ENCODE results near the gene EDN1. TPM values are rescaled to one million over a fixed set of nuclear protein-coding genes. Genes with fewer than 3 reads are reported as not detected.
"Not testable (repeated sequence)": the region's sequence is repeated elsewhere in the genome, so short reads cannot be mapped to it uniquely, and the experiment has no call there.

Gene EDN1
- total RNA-seq, 1 experiment from 2014 or later, result 15.1 TPM

DNA sequence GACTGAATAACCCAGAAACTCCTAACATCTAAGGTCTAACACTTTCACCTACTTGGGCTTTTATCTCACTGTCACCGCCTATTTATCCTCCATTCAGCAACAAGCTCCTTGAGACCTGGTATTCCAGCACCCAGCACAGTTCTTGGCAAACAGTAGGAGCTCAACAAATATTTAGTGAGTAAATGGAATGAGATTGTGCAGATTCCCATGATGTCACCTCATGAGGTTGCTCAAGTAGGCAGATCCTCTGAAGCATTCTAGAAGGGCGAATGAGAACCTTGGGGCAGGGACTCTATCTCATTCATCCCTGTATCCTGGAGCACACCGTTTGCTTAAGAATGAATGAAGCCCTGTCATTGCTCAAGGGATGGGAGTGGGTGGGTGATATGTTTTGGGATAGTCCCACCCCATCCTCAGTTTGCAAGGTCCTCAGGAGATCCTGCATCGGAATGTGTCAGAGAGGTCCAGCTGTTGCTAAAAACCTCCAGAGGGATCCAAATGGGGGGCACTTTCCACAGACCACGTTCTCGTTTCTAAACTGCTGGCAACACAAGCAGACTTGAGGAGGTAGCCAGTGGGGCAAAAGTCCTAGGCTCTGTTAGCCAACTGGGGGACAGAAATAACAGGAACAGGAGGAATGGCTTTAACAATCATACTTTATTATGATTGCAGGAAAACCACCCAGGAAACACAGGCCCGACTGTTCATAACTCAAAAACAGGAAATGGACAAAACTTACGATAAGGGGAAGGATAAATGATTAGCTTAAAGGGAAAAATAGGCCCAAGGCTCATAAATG is 42.0 kb downstream of the EDN1 start:
- Histone ChIP-seq H3K36me3 (ENCODE audit: control insufficient read depth, insufficient read depth, low read length) (no peaks in the 10 kb centered on the region), H3K4me3 (ENCODE audit: low read depth in 2 of 2, low read length in 2 of 2) (no peak overlapping the region), H3K27ac (ENCODE audit: low read length) (peak overlapping the region; percentile 76), H3K4me1 (ENCODE audit: control insufficient read depth, insufficient read depth, low read length) (peaks cover 44% of the 10 kb centered on the region), H3K27me3 (ENCODE audit: control insufficient read depth, insufficient read depth, low read length) (no peaks in the 10 kb centered on the region), H3K9me3 (ENCODE audit: control insufficient read depth, insufficient read depth, low read depth, low read length) (no peaks in the 10 kb centered on the region)
- ATAC-seq, result no peak
- TF ChIP-seq POLR2AphosphoS5 (IDR thresholded peaks at IDR 0.05; ENCODE audit: low read depth, low read length) (no peak), SIN3A (IDR thresholded peaks at IDR 0.05; ENCODE audit: borderline replicate concordance, insufficient read depth, low read depth, low read length) (no peak), TCF7L2 (IDR thresholded peaks at IDR 0.05; ENCODE audit: low read depth, low read length) (no peak)
- TF ChIP-seq, protein P1, sequence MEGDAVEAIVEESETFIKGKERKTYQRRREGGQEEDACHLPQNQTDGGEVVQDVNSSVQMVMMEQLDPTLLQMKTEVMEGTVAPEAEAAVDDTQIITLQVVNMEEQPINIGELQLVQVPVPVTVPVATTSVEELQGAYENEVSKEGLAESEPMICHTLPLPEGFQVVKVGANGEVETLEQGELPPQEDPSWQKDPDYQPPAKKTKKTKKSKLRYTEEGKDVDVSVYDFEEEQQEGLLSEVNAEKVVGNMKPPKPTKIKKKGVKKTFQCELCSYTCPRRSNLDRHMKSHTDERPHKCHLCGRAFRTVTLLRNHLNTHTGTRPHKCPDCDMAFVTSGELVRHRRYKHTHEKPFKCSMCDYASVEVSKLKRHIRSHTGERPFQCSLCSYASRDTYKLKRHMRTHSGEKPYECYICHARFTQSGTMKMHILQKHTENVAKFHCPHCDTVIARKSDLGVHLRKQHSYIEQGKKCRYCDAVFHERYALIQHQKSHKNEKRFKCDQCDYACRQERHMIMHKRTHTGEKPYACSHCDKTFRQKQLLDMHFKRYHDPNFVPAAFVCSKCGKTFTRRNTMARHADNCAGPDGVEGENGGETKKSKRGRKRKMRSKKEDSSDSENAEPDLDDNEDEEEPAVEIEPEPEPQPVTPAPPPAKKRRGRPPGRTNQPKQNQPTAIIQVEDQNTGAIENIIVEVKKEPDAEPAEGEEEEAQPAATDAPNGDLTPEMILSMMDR (IDR thresholded peaks at IDR 0.05), result no peak
- TF ChIP-seq, protein P2, sequence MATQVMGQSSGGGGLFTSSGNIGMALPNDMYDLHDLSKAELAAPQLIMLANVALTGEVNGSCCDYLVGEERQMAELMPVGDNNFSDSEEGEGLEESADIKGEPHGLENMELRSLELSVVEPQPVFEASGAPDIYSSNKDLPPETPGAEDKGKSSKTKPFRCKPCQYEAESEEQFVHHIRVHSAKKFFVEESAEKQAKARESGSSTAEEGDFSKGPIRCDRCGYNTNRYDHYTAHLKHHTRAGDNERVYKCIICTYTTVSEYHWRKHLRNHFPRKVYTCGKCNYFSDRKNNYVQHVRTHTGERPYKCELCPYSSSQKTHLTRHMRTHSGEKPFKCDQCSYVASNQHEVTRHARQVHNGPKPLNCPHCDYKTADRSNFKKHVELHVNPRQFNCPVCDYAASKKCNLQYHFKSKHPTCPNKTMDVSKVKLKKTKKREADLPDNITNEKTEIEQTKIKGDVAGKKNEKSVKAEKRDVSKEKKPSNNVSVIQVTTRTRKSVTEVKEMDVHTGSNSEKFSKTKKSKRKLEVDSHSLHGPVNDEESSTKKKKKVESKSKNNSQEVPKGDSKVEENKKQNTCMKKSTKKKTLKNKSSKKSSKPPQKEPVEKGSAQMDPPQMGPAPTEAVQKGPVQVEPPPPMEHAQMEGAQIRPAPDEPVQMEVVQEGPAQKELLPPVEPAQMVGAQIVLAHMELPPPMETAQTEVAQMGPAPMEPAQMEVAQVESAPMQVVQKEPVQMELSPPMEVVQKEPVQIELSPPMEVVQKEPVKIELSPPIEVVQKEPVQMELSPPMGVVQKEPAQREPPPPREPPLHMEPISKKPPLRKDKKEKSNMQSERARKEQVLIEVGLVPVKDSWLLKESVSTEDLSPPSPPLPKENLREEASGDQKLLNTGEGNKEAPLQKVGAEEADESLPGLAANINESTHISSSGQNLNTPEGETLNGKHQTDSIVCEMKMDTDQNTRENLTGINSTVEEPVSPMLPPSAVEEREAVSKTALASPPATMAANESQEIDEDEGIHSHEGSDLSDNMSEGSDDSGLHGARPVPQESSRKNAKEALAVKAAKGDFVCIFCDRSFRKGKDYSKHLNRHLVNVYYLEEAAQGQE (IDR thresholded peaks at IDR 0.05; ENCODE audit: insufficient read depth in 1 of 2, low read depth in 2 of 2, low read length in 1 of 2), result no peak
- DNase-seq (ENCODE audit: low read depth, low spot score), result no peak
- intact Hi-C loops (cut with micrococcal nuclease; ENCODE audit: unreplicated experiment), result no loop called here
- in situ Hi-C loops (cut with HindIII; ENCODE audit: low pct_unique_long_range_greater_than_20kb, low sequenced_read_pairs), result no loop called here
- no TSS peak for BruUV-seq (replicated peaks)
- CTCF ChIA-PET, result no interaction called here
- POLR2A ChIA-PET, result interaction anchor here (0.6 kb wide), 1 partner anchor 37 kb away, joined by 3 read pairs; no protein-coding TSS in a partner anchor

DNA sequence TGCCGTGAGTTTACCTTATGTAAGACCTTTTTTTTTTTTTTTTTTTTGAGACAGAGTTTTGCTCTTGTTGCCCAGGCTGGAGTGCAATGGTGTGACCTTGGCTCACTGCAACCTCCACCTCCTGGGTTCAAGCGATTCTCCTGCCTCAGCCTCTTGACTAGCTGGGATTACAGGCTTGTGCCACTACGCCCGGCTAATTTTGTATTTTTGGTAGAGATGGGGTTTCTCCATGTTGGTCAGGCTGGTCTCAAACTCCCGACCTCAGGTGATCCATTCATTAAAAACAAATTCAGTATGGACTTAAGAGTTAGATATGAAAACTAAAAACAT is 42.6 kb downstream of the EDN1 start:
- CTCF ChIA-PET; H3K4me3 ChIP-seq (ENCODE audit: low read depth in 2 of 2, low read length in 2 of 2); DNase-seq (ENCODE audit: low read depth, low spot score); BruUV-seq (replicated peaks); H3K36me3 ChIP-seq (ENCODE audit: control insufficient read depth, insufficient read depth, low read length); ATAC-seq; in situ Hi-C loops (cut with HindIII; ENCODE audit: low pct_unique_long_range_greater_than_20kb, low sequenced_read_pairs); H3K27me3 ChIP-seq (ENCODE audit: control insufficient read depth, insufficient read depth, low read length); intact Hi-C loops (cut with micrococcal nuclease; ENCODE audit: unreplicated experiment); H3K9me3 ChIP-seq (ENCODE audit: control insufficient read depth, insufficient read depth, low read depth, low read length): not testable (repeated sequence)
- POLR2A ChIA-PET, result interaction anchor here (0.7 kb wide), 1 partner anchor 18 kb away, joined by 3 read pairs; no protein-coding TSS in a partner anchor
- peaks cover 40% of the 10 kb centered on the region for H3K4me1 ChIP-seq (ENCODE audit: control insufficient read depth, insufficient read depth, low read length)
- H3K27ac ChIP-seq (ENCODE audit: low read length), result peak overlapping the region; percentile 76; the same call in 1 of the 2 replicates

DNA sequence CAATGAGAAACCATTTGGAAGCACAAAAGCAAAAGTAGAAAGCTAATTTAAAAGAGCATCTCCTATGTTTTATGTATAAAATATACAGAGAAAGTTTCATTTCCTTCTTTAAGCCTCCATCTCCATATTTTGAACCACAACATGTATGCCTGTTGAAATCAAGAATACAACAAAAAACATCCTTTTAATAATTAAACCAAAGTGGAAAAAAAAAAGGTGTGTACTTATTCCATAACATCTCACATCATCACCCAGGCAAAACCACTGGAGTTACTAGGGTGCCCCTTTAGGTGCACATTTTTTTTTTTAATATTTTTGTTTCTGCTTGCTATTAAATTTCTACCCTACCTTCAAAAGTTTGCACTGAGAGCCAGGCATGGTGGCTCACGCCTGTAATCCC is 43.0 kb downstream of the EDN1 start:
- no peak for ATAC-seq
- ChIA-PET CTCF (no interaction called here), POLR2A (interaction anchor here (0.7 kb wide), 1 partner anchor 18 kb away, joined by 3 read pairs; no protein-coding TSS in a partner anchor)
- H3K36me3 ChIP-seq (ENCODE audit: control insufficient read depth, insufficient read depth, low read length), result no peaks in the 10 kb centered on the region
- DNase-seq (ENCODE audit: low read depth, low spot score), result no peak
- no peaks in the 10 kb centered on the region for H3K27me3 ChIP-seq (ENCODE audit: control insufficient read depth, insufficient read depth, low read length)
- intact Hi-C loops (cut with micrococcal nuclease; ENCODE audit: unreplicated experiment), result no loop called here
- in situ Hi-C loops (cut with HindIII; ENCODE audit: low pct_unique_long_range_greater_than_20kb, low sequenced_read_pairs), result no loop called here
- no peaks in the 10 kb centered on the region for H3K9me3 ChIP-seq (ENCODE audit: control insufficient read depth, insufficient read depth, low read depth, low read length)
- BruUV-seq (replicated peaks), result no TSS peak
- TF ChIP-seq TCF7L2 (IDR thresholded peaks at IDR 0.05; ENCODE audit: low read depth, low read length) (no peak), SIN3A (IDR thresholded peaks at IDR 0.05; ENCODE audit: borderline replicate concordance, insufficient read depth, low read depth, low read length) (no peak), POLR2AphosphoS5 (IDR thresholded peaks at IDR 0.05; ENCODE audit: low read depth, low read length) (no peak)
- TF ChIP-seq, protein P2 (IDR thresholded peaks at IDR 0.05; ENCODE audit: insufficient read depth in 1 of 2, low read depth in 2 of 2, low read length in 1 of 2), result no peak
- TF ChIP-seq, protein P1 (IDR thresholded peaks at IDR 0.05), result no peak
- H3K4me1 ChIP-seq (ENCODE audit: control insufficient read depth, insufficient read depth, low read length), result peaks cover 36% of the 10 kb centered on the region
- peak overlapping the region; percentile 76; the same call in 1 of the 2 replicates for H3K27ac ChIP-seq (ENCODE audit: low read length)
- no peak overlapping the region for H3K4me3 ChIP-seq (ENCODE audit: low read depth in 2 of 2, low read length in 2 of 2)

All from Panc1 (cell line).